Measurements from ENCODE around the gene PIH1D2.
"Not testable (repeated sequence)": the region's sequence is repeated elsewhere in the genome, so short reads cannot be mapped to it uniquely, and the experiment has no call there.

PIH1D2 gene

GRCh38 chr11:112051768-112052167, 22.0 kb downstream of the PIH1D2 start:
- DNase-seq (ENCODE audit: insufficient read length, low spot score): no peak
- TF ChIP-seq, protein P1, sequence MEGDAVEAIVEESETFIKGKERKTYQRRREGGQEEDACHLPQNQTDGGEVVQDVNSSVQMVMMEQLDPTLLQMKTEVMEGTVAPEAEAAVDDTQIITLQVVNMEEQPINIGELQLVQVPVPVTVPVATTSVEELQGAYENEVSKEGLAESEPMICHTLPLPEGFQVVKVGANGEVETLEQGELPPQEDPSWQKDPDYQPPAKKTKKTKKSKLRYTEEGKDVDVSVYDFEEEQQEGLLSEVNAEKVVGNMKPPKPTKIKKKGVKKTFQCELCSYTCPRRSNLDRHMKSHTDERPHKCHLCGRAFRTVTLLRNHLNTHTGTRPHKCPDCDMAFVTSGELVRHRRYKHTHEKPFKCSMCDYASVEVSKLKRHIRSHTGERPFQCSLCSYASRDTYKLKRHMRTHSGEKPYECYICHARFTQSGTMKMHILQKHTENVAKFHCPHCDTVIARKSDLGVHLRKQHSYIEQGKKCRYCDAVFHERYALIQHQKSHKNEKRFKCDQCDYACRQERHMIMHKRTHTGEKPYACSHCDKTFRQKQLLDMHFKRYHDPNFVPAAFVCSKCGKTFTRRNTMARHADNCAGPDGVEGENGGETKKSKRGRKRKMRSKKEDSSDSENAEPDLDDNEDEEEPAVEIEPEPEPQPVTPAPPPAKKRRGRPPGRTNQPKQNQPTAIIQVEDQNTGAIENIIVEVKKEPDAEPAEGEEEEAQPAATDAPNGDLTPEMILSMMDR (IDR thresholded peaks at IDR 0.05; ENCODE audit: insufficient read depth, missing control alignments): no peak
- FAIRE-seq: no peak

- peak; percentile 61 for FAIRE-seq
- TF ChIP-seq, protein P1 (IDR thresholded peaks at IDR 0.05; ENCODE audit: insufficient read depth, missing control alignments): no peak
- no peak for DNase-seq (ENCODE audit: insufficient read length, low spot score)
Measured at GRCh38 chr11:112050721-112051120, 23.1 kb downstream of the PIH1D2 start.

- FAIRE-seq (peak; percentile 46), DNase-seq (ENCODE audit: insufficient read length, low spot score) (no peak)
- TF ChIP-seq, protein P1 (IDR thresholded peaks at IDR 0.05; ENCODE audit: insufficient read depth, missing control alignments): no peak
Measured at GRCh38 chr11:112049777-112050176, 24.0 kb downstream of the PIH1D2 start.

GRCh38 chr11:112048256-112048655, 25.6 kb downstream of the PIH1D2 start:
- not testable (repeated sequence) for DNase-seq (ENCODE audit: insufficient read length, low spot score); FAIRE-seq

DNA sequence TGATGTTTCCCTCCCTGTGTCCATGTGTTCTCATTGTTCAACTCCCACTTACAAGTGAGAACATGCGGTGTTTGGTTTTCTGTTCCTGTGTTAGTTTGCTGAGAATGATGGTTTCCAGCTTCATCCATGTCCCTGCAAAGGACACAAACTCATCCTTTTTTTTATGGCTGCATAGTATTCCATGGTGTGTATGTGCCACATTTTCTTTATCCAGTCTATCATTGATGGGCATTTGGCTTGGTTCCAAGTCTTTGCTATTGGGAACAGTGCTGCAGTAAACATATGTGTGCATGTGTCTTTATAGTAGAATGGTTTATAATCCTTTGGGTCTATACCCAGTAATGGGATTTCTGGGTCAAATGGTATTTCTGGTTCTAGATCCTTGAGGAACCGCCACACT, 27.2 kb downstream of the PIH1D2 start:
- DNase-seq (ENCODE audit: insufficient read length, low spot score); FAIRE-seq: not testable (repeated sequence)

DNA sequence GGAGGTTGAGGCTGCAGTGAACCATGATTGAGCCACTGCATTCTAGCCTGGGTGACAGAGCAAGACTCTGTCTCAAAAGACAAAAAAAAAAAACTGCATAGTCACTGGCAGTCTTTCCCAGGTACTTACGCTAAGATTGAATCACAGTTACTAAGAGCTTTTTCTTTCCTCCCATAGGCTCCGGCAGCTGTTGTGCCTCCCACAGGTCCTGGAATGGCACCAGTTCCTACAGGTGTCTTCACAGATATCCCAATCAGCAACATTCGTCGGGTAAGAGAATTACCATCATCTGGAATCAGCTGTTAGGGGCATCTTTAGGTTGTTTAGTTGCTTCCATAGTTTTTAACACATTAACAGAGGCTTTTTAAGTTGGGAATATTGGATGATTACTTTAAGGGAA, 28.9 kb downstream of the PIH1D2 start:
- FAIRE-seq: no peak
- no peak for DNase-seq (ENCODE audit: insufficient read length, low spot score)
- TF ChIP-seq, protein P1 (IDR thresholded peaks at IDR 0.05; ENCODE audit: insufficient read depth, missing control alignments): no peak

GRCh38 chr11:112042961-112043304, 30.9 kb downstream of the PIH1D2 start:
- DNase-seq (ENCODE audit: insufficient read length, low spot score) (no peak), FAIRE-seq (no peak)
- TF ChIP-seq, protein P1 (IDR thresholded peaks at IDR 0.05; ENCODE audit: insufficient read depth, missing control alignments): no peak

- DNase-seq (ENCODE audit: insufficient read length, low spot score): no peak
- FAIRE-seq: no peak
- TF ChIP-seq, protein P1 (IDR thresholded peaks at IDR 0.05; ENCODE audit: insufficient read depth, missing control alignments): no peak
Measured at GRCh38 chr11:112042161-112042960, 31.5 kb downstream of the PIH1D2 start.
